HG03442 (cell line): ENCODE results near the gene BCO1.
A peak's percentile ranks its signal among the peaks of the same experiment; 100 is the strongest.

Experiments
- ATAC-seq: cut with Tn5 transposase; IDR thresholded peaks from one replicate; pipeline ENCODE4 v1.9.1; 2021; ENCODE audit warnings: mild to moderate bottlenecking, moderate library complexity; ENCODE audit not compliant: unreplicated experiment

The BCO1 gene

GRCh38 chr16:81314603-81315270 lies 76.2 kb downstream of the BCO1 start, which contains the start of gene GAN:
Gene GAN (plus strand): TSS chr16:81314962. CDS start chr16:81315114, 152 bp downstream.
- ATAC-seq: peak; percentile 95

GRCh38 chr16:81315271-81316175 lies 77.0 kb downstream of the BCO1 start:
- ATAC-seq: peak; percentile 28

GRCh38 chr16:81316176-81316496 lies 77.6 kb downstream of the BCO1 start:
- ATAC-seq: no peak

GRCh38 chr16:81318711-81319110 lies 80.2 kb downstream of the BCO1 start:
- ATAC-seq: no peak

DNA sequence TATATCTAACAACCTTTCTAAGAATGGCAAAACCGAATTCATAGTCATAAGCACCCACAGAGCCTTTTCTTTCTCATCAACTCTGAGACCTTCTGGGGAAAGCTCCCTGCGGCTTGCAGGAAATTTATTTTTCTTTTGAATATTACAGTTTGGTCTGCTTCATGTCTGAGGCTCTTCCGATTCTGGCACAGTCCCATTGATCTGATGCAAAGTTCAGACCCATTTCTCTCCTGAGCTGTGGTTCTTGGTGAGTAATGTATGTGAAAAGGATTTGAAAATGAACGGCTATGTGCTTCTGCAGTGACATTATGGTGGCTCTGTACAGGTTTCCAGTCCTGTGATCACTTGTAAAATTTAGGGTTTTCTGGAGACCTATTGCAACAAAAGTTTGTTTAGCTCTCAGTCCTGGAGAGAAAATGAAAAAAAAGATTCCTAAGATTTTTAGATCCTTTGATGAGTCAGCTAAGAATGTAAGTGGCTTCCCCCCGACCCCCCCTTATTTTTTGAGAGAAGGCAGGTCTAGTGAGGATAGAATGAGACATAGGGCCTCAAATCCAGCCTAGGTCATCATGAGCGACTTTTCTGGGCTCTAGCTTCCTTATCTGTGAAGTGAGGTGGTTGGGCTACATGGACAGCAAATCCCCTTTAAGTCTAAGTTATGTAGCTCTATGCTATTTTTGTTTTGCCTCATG lies 80.9 kb downstream of the BCO1 start:
- no peak for ATAC-seq

- no peak for ATAC-seq
These were observed 82.5 kb downstream of the BCO1 start for GRCh38 chr16:81321039-81321438.

GRCh38 chr16:81321536-81321935 lies 83.0 kb downstream of the BCO1 start:
- ATAC-seq: no peak

- no peak for ATAC-seq
These were observed 86.3 kb downstream of the BCO1 start for GRCh38 chr16:81324808-81325207.

- ATAC-seq: no peak
These were observed 88.5 kb downstream of the BCO1 start for GRCh38 chr16:81327011-81327410.

- no peak for ATAC-seq
These were observed 89.1 kb downstream of the BCO1 start for GRCh38 chr16:81327447-81328196.

DNA sequence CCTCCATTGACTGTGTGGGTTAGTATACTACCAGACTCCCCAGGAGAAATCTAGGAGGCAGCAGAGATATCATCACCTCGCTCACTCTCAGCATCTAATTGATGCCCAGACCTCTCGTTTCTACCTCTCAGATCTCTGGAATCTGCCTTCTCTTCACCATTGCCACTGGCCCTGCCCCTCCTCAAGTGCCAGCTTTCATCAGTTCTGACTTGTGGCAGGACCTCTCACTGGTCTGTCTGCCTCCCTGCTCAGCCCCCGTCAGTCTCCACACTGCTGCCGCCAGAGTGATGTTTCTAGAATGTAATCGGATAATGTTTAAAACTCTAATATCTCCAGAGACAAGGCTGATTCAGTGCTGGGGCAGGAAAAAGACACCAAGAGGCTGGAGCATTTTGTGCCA lies 91.5 kb downstream of the BCO1 start:
- no peak for ATAC-seq

- ATAC-seq: no peak
These were observed 94.9 kb downstream of the BCO1 start for GRCh38 chr16:81333356-81333755.

DNA sequence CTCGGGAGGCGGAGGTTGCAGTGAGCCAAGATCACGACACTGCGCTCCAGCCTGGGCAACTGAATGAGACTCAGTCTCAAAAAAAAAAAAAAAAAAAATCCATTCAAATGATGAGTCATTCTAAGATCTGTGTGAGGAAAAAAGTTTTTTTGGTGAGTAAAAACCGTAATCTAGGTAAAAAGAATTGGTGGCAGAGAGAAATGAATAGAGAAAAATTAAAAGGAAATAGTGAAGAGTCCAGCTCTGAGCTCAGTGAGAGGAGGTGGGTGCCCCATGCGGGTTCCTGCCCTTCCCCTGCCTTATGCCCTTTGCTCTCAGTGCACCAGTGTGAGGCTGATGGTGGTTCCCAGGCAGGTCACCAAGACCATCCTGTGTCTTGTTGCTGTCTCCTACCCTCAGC lies 97.2 kb downstream of the BCO1 start:
- no peak for ATAC-seq

DNA sequence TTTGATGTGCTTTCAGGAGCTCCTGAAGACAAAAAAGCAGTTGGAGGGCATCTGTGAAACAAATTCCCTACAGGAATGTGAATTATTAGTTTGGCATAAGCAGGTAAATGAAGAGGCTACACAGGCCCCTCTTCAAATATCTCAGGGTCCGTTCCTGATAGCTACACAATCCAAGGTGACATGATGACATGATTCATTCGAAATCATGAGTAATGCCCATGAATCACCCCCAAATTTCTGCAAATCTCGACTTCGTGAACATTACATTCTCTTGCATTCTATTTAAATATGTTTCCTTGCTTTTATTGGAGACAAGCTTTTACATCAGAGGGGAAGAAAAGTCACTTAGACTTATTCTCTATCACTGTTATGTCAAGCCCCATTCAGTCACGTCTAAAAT lies 98.6 kb downstream of the BCO1 start:
- no peak for ATAC-seq
